K562 (cell line): ENCODE data around the gene PDLIM4. TPM values are rescaled to one million over a fixed set of nuclear protein-coding genes. Genes with fewer than 3 reads are reported as not detected.

Source experiments
- CREB3L1 ChIP-seq: fragments of 450-650 bp; IDR thresholded peaks from 2 replicates; pipeline ENCODE4 v1.6.1; 2014; ENCODE audit warnings: low read depth, mild to moderate bottlenecking, moderate library complexity, borderline replicate concordance
- E2F5 ChIP-seq: sonication (generic); formaldehyde crosslinking; IDR thresholded peaks from 2 replicates; pipeline ENCODE4 v1.8.0; 2022; ENCODE audit warnings: mild to moderate bottlenecking, missing genetic modification reagents
- HMGN3 ChIP-seq: IDR thresholded peaks from 2 replicates; pipeline ENCODE4 v1.6.1; 2011; ENCODE audit warnings: borderline replicate concordance, low read depth, mild to moderate bottlenecking, mixed read lengths, low read length; ENCODE audit not compliant: insufficient read length; ENCODE audit errors: extremely low read depth
- KAT2B ChIP-seq: IDR thresholded peaks from one replicate; pipeline ENCODE4 v1.6.1; 2012; ENCODE audit warnings: low read depth, mild to moderate bottlenecking, control low read depth, inconsistent platforms, low read length, moderate library complexity
- KDM5B ChIP-seq: fragments of 200-600 bp; sonication (generic); IDR thresholded peaks from 2 replicates; pipeline ENCODE4 v1.6.1; 2012; ENCODE audit warnings: low read depth, mild to moderate bottlenecking, moderate library complexity, low read length, control low read depth, inconsistent platforms; ENCODE audit not compliant: insufficient replicate concordance
- MECOM ChIP-seq: fragments of 250-450 bp; sonication (Bioruptor Pico); IDR thresholded peaks from 2 replicates; pipeline ENCODE4 v1.8.0; 2022; ENCODE audit warnings: inconsistent platforms
- NR4A1 ChIP-seq, 2 experiments: fragments of 250-450 bp in 1 of 2; fragments of 450-650 bp in 1 of 2; sonication (Bioruptor Pico) in 1 of 2; IDR thresholded peaks; 2 replicates each; pipeline versions ENCODE4 v1.4.0 to v1.6.1; 2016 to 2020; ENCODE audit warnings: mild to moderate bottlenecking in 2 of 2, missing compliant biosample characterization in 1 of 2, missing genetic modification characterization in 1 of 2, moderate library complexity in 1 of 2
- RAD21 ChIP-seq, 2 experiments: fragments of 250-450 bp in 1 of 2; fragments of 450-650 bp in 1 of 2; sonication (Bioruptor Pico) in 1 of 2; formaldehyde crosslinking in 1 of 2; IDR thresholded peaks in 1 of 2; conservative IDR thresholded peaks in 1 of 2; 2 replicates each; pipeline versions ENCODE4 v1.4.0 to v1.8.0; 2020 to 2022; ENCODE audit warnings: mild to moderate bottlenecking in 2 of 2, moderate library complexity in 1 of 2
- RCOR1 ChIP-seq, 2 experiments: IDR thresholded peaks; 2 replicates each; pipeline ENCODE4 v1.6.1; 2012; ENCODE audit warnings: low read depth in 2 of 2, low read length in 2 of 2, borderline replicate concordance in 1 of 2, improper control_type of control experiment in 1 of 2
- TOE1 ChIP-seq, 2 experiments: fragments of 450-650 bp in 1 of 2; sonication (generic) in 1 of 2; formaldehyde crosslinking in 1 of 2; IDR thresholded peaks; 2 replicates each; pipeline versions ENCODE4 v1.7.1 to v1.8.0; 2016 to 2022; ENCODE audit warnings: borderline replicate concordance in 2 of 2, mild to moderate bottlenecking in 2 of 2, antibody characterized with exemption in 1 of 2, inconsistent platforms in 1 of 2, low read depth in 1 of 2, missing genetic modification reagents in 1 of 2, moderate library complexity in 1 of 2
- ZBED1 ChIP-seq: IDR thresholded peaks from 2 replicates; pipeline ENCODE4 v1.6.1; 2014
- ZNF347 ChIP-seq: fragments of 450-650 bp; formaldehyde crosslinking; IDR thresholded peaks from 2 replicates; pipeline ENCODE4 v1.4.0; 2020; ENCODE audit warnings: low read depth, mild to moderate bottlenecking, moderate library complexity
- ZNF589 ChIP-seq: fragments of 200-800 bp; sonication (Bioruptor generic); IDR thresholded peaks from 2 replicates; pipeline ENCODE4 v1.6.1; 2016; ENCODE audit warnings: low read depth, missing genetic modification characterization, missing compliant biosample characterization
- polyA plus RNA-seq, 8 experiments: library from polyadenylated mRNA; depleted of rRNA in 4 of 8; stranded (reverse) in 5 of 8; unstranded in 3 of 8; fragments of >200 nt; fragmentation: Nextera tagmentation in 2 of 8; fragmentation: Illumina TruSeq in 1 of 8; extraction: Ambion mirVana in 2 of 8; extraction: Trizol in 1 of 8; gene quantifications; 2 replicates each; pipeline versions ENCODE4 v1.2.1 to v1.2.3, GENCODE V29; 2011 to 2014; ENCODE audit warnings: inconsistent platforms in 1 of 8, missing spikeins in 1 of 8
- total RNA-seq, 7 experiments: library from RNA; depleted of rRNA in 6 of 7; stranded (reverse); fragments of >200 nt in 6 of 7; fragmentation: Illumina TruSeq in 2 of 7; extraction: Trizol in 2 of 7; gene quantifications; 2 replicates each; pipeline versions ENCODE4 v1.2.1 to v1.2.3, GENCODE V29; 2011 to 2021; ENCODE audit warnings: low replicate concordance in 1 of 7
- TF ChIP-seq, protein P1 (sequence below): fragments of 250-450 bp; sonication (Bioruptor Pico); IDR thresholded peaks from 2 replicates; pipeline ENCODE4 v1.8.0; 2021; ENCODE audit warnings: borderline replicate concordance, mild to moderate bottlenecking, moderate library complexity; ENCODE audit not compliant: poor library complexity, severe bottlenecking
- TF ChIP-seq, protein P2 (sequence below): conservative IDR thresholded peaks from 2 replicates; pipeline ENCODE4 v1.6.1; 2011; ENCODE audit warnings: low read depth, mild to moderate bottlenecking, low read length; ENCODE audit not compliant: control insufficient read depth

PDLIM4 gene
- total and polyA plus RNA-seq, 9 of the 15 experiments (the other 6 are each of a cell fraction or from before 2014, with no cell fraction given) = 0.28 to 32.8 (median 13.1) TPM

- TF ChIP-seq E2F5 (CRISPR knock-in tag) = peak; percentile 90
- TF ChIP-seq ZNF347 (CRISPR knock-in tag) = no peak
- TF ChIP-seq KAT2B = no peak
- TF ChIP-seq TOE1 (IDR thresholded peaks at IDR 0.05; ENCODE audit: borderline replicate concordance) = peak; percentile 31; the same call in 1 of the 2 replicates
- peak; percentile 86; the same call in 1 of the 2 replicates for TF ChIP-seq TOE1 (CRISPR knock-in tag; IDR thresholded peaks at IDR 0.05; ENCODE audit: borderline replicate concordance, low read depth)
- TF ChIP-seq, protein P1, sequence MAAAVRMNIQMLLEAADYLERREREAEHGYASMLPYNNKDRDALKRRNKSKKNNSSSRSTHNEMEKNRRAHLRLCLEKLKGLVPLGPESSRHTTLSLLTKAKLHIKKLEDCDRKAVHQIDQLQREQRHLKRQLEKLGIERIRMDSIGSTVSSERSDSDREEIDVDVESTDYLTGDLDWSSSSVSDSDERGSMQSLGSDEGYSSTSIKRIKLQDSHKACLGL (CRISPR knock-in tag) = peak; percentile 3
- TF ChIP-seq HMGN3 = peak; percentile 91
- TF ChIP-seq ZBED1 = no peak; the same call in 1 of the 2 replicates
- TF ChIP-seq NR4A1 (CRISPR knock-in tag; IDR thresholded peaks at IDR 0.05) = no peak
- TF ChIP-seq NR4A1 (tag; IDR thresholded peaks at IDR 0.05) = peak; percentile 64
- TF ChIP-seq MECOM (CRISPR knock-in tag) = peak; percentile 55; the same call in 1 of the 2 replicates
- peak; percentile 89 for TF ChIP-seq KDM5B
- no peak for TF ChIP-seq CREB3L1
- peak; percentile 9 to 30; a peak in 1 of 4 replicates for TF ChIP-seq RAD21 (CRISPR knock-in tag; conservative IDR thresholded peaks at IDR 0.05 in 1 of 2, IDR thresholded peaks at IDR 0.05 in 1 of 2)
- peak; percentile 9 to 54; a peak in 3 of 4 replicates for TF ChIP-seq RCOR1 (IDR thresholded peaks at IDR 0.05; ENCODE audit: borderline replicate concordance in 1 of 2, low read depth in 2 of 2, low read length in 2 of 2)
- TF ChIP-seq, protein P2, sequence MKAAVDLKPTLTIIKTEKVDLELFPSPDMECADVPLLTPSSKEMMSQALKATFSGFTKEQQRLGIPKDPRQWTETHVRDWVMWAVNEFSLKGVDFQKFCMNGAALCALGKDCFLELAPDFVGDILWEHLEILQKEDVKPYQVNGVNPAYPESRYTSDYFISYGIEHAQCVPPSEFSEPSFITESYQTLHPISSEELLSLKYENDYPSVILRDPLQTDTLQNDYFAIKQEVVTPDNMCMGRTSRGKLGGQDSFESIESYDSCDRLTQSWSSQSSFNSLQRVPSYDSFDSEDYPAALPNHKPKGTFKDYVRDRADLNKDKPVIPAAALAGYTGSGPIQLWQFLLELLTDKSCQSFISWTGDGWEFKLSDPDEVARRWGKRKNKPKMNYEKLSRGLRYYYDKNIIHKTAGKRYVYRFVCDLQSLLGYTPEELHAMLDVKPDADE = peak; percentile 61; the same call in 1 of the 2 replicates
- peak; percentile 75; the same call in 1 of the 2 replicates for TF ChIP-seq ZNF589
Measured at GRCh38 chr5:132293066-132293991, 35.8 kb downstream of the PDLIM4 start (continued).
